Fibroblast of the conjunctiva (primary cell): Measurements from ENCODE around the gene RTP5.

ENCODE experiments used
- DNase-seq: peaks from one replicate; pipeline ENCODE4 v3.0.0-alpha.2; 2010; ENCODE audit warnings: low read depth

The RTP5 gene

GRCh38 chr2:241843321-241844065, 26.0 kb upstream of the RTP5 start:
- DNase-seq, result no peak

- DNase-seq, result no peak
Observed at GRCh38 chr2:241844066-241844728, 25.3 kb upstream of the RTP5 start.

- no peak for DNase-seq
Observed at GRCh38 chr2:241844831-241845578, 24.5 kb upstream of the RTP5 start.

- no peak for DNase-seq
Observed at GRCh38 chr2:241846406-241846805, 23.1 kb upstream of the RTP5 start.

- no peak for DNase-seq
Observed at GRCh38 chr2:241848761-241849615, 20.5 kb upstream of the RTP5 start.

- DNase-seq, result no peak
Observed at GRCh38 chr2:241849616-241850543, 19.6 kb upstream of the RTP5 start.

- no peak for DNase-seq
Observed at GRCh38 chr2:241850544-241851324, 18.8 kb upstream of the RTP5 start.

GRCh38 chr2:241851325-241852115, 18.0 kb upstream of the RTP5 start:
- DNase-seq, result no peak

- no peak for DNase-seq
Observed at GRCh38 chr2:241852116-241852980, 17.2 kb upstream of the RTP5 start.

GRCh38 chr2:241852981-241853631, 16.4 kb upstream of the RTP5 start:
- no peak for DNase-seq

GRCh38 chr2:241853651-241854341, 15.7 kb upstream of the RTP5 start:
- DNase-seq, result no peak

GRCh38 chr2:241854342-241855244, 14.9 kb upstream of the RTP5 start:
- DNase-seq, result no peak

- no peak for DNase-seq
Observed at GRCh38 chr2:241855245-241855887, 14.2 kb upstream of the RTP5 start.

- no peak for DNase-seq
Observed at GRCh38 chr2:241855888-241856422, 13.6 kb upstream of the RTP5 start.

GRCh38 chr2:241857041-241857541, 12.4 kb upstream of the RTP5 start:
- DNase-seq, result no peak
